Mesenteric fat pad (tissue), 1 donor: ENCODE data around the gene DNM3. TPM values are rescaled to one million over a fixed set of nuclear protein-coding genes. Genes with fewer than 3 reads are reported as not detected.

Source experiments
- DNase-seq: peaks from one replicate; pipeline ENCODE4 v3.0.0-alpha.2; 2020; ENCODE audit warnings: low spot score
- total RNA-seq: library from RNA; stranded (reverse); fragmentation: NEBNext Ultra II Directional; extraction: Animal tissue kit (Norgen Biotek cat#: 25700); gene quantifications from one replicate; pipeline ENCODE4 v1.2.1, GENCODE V29; 2021
- donor health status: DM: yes; HTN: yes; CAD: no.

Gene DNM3
- total RNA-seq, 1 donor from 2014 or later = 5.1 TPM

DNA sequence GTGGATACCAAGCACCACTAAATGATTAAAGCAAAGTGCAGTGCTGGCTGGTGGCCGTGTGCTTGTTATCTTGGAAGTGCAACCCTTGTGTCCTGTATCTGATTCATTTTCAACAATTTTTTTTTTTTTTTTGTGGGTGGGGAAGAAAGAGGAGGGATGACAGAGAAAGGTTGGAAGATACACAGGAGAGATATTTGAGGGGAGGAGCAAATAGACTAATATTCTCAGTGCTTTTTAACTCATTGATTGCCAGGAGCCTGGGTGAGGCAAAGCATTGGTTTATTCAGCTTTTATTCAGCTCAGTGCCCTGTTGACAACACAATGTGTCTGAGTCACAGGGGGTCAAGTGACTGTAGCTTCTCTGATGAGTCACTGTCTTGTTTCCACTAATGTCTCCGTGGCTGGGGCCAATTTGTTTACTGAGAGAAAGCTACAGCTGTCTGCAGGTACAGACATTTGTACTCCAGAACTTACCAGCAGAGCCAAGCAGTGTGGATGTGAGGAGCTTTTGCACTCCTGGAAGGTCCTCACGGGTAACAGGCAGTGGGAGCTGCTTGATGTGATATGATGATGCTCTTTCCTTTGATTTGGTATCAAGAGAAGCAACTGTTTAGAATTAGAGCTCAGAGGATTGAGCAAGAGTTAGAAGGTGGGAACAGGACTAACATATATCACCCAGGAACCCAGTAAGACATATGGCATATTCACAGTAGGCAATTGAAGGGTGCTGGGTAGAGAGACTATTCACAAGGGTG is 23.6 kb upstream of the DNM3 start:
- no peak for DNase-seq

DNA sequence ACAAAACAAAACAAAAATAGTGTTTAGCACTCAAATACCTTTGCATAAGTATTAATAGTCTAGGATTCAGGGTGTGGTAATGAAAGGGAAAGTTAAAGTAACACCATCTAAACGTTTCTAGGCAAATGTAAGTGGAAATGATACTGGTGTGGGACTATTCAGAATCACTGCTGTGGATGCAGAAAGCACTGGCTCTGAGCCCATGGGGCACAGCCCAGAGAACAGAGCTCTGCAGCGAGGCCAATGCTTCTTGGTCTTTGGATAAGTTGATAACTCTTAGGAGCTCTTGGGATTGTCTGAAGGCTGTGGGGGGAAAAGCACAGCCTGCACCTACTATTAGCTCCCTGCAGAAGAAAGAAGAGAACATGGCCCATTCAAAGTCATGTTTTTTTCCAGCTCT is 21.4 kb upstream of the DNM3 start:
- no peak for DNase-seq

DNA sequence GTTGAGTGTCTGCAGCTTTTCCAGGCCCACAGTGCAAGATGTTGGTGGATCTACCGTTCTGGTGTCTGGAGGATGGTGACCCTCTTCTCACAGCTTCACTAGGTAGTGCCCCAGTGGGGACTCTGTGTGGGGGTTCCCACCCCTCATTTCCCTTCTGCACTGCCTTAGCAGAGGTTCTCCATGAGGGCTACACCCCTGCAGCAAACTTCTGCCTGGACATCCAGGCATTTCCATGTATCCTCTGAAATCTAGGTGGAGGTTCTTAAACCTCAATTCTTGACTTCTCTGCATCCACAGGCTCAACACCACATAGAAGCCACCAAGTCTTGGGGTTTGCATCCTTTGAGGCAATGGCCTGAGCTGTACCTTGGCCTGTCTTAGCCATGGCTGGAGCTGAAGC is 14.3 kb upstream of the DNM3 start:
- no peak for DNase-seq

DNA sequence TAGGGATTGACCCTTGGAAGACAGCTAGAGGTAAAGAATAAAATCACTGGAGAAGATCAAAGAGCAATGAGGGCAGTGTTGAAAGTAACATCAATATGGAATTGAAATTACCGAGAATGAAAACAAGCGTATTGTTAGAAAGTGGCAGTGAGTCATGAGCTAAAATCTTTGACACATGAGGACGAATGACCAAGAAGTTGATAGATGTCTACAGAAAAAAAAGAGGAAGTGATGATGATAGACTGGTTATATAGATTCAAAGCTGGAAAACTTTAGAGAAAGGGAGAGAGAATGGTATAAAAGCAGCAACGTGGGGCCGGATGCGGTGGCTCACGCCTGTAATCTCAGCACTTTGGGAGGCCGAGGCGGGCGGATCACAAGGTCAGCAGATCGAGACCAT is 12.5 kb upstream of the DNM3 start:
- DNase-seq = no peak

DNA sequence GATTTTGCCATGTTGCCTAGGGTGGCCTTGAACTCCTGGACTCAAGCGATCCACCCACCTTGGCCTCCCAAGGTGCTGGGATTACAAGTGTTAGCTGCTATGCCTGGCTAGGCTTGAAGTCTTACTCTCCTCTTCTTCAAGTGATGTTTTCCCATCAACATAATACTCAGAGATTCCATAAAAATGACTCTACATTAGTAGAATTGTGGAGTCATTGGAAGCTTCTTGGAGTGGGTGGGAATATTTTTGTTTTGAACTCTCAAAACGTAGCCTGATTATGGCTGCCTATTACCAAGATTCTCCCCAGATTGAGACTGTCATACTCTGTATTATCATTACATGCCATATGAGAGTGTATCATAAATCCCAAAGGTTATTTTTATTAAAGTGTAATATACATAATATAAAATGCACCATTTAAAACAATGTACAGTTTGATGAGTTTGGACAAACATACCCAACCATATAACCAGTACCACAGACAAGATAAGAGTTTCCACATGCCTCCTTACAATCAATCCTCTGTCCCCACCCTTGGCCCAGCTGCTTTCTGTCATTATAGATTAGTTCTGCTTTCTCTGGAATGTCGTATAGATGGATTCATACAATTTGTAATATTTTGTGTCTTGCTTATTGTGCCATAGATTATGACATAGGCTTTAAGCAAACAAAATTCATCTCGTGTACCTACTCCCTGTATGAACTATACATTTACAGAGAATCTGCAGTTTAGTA is 8.0 kb upstream of the DNM3 start:
- DNase-seq = no peak

DNA sequence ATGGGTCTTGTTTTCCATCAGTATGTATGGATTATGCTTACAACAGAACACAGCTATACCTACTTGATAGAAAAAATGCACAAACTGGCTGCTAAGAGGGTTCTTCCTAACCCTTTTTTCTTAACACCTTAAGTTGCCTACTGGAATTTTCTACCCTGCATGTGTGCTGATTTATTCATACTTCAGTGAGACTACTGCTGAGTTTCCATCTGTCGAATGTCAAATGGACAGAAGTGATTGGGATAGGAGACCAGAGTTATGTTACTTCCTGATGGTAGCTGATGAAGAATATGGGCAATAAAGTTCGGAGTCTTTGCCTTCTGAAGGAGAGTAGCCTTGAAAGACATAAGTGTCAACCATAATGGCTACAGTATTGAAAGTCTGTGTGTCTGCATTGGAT is 6.5 kb upstream of the DNM3 start:
- no peak for DNase-seq

DNA sequence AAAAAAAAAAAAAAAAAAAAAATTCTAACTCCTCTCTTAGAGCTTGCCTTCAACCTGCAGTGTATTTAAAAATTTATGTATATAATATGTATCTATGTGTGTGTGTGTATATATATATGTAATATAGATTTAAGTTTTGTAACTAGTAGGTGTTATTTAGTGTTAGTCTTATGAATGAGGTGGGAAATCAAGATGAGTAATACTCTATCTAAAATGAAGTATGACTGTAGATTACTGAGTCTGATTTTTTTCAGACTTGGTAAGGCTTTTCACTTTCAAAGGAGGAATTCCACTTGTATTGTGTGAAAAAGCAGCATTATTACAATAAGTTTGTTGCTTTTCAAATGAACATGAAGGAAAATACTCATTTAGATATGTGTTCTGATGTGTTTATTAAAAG is 5.4 kb upstream of the DNM3 start:
- no peak for DNase-seq

DNA sequence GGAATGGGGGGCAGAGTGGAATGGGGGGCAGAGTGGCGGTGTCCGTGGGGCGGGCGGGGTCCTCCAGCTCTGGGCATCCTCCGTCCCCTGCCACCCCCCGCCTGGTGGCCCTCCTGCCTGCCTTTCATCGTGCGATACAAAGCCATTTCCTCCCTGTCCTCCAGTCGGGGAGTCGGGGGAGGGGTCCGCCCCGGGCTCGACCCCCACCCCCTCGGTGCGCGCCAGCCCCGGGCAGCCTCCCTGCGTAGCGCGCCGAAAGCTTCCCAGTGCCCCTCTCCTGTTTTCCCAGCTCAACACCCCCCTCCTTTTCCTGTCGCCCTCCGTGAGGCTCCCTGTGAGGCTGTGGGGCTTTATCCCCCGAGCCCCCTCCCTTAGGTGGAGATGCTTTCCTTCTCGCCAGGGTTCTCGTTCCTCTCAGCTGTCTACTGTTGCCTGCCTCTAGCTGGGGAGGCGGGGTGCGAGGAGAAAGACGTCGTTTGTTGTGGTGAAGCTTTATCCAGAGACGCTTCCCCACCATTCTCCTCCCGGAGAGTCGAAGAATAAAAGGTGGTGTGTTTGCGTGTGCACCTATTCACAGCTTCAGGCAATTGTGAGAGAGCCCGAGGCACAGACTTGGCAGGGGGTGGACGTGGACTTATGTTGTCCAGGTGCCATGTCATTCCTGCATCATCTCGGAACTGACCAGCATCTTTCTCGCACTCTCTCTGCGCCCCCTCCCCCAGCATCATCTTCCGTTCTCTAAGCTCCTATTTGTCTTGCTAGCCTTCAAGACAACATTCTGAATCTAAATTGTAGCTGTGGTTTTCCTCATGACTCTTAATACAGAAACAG is 848 bp downstream of the DNM3 start:
- DNase-seq = no peak

DNA sequence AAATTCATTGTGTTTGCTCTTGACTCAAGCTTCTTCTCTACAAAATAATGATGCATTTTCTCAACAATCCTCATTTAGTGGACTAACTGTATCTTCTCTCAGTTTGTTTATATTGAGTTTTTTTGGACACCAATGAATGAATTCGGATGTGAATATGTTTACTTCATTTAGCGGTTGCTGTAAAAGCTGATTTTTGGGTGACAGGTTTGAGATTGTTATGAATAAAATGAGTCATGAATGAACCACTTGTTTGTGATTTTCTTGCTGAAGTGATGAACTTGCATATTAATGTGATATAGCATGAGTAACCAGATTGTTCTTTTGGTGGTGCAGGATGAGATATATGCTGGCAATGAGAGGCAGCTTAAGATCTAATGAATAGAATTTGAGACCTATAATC is 3.1 kb downstream of the DNM3 start:
- DNase-seq = no peak

DNA sequence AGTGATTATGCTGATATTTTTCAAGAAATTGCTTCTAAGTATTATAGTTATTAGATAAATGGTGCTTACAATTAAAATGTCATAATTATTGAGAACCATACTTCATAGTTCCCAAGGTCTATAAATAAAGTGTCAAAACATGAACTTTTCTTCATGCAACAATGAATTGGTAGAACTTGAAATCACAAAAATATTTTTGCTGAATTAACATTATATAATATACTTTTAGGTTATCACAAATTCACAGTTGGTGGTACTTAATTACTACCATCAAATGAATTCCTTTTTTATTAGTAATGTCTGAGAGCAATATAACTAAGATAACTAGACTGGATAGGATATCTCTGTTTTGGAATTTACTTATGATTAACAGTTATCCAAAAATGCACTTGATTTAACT is 4.7 kb downstream of the DNM3 start:
- no peak for DNase-seq

DNA sequence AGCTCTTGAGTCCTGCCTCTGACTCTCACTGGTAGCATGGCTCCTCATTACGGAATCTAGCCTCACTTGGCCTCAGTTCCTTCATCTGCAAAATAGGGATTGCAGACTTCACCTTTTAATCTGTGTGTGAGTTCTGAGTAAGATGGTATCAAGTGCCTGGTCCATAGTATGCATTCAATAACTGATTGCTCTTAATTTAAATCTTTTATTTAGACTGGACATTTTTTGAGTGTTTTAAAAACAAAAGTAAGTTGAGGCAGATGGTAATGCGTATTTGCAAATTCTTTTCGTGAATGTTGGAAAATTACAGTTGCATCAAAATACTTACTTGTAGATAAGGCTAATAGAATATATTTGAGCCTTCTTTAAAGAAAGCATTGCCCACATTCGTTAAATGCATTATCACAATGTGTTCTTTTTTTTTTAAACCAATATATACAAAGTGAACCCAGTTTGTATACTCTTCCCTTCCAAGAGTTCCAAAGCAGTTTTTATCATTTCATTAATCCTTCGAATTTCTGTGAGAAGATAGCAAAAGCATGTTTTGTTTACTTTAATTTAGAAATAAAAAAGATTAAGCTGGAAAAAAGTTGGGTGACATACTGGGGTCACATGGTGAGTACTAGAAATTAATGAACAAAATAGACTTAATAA is 8.1 kb downstream of the DNM3 start:
- DNase-seq = no peak

DNA sequence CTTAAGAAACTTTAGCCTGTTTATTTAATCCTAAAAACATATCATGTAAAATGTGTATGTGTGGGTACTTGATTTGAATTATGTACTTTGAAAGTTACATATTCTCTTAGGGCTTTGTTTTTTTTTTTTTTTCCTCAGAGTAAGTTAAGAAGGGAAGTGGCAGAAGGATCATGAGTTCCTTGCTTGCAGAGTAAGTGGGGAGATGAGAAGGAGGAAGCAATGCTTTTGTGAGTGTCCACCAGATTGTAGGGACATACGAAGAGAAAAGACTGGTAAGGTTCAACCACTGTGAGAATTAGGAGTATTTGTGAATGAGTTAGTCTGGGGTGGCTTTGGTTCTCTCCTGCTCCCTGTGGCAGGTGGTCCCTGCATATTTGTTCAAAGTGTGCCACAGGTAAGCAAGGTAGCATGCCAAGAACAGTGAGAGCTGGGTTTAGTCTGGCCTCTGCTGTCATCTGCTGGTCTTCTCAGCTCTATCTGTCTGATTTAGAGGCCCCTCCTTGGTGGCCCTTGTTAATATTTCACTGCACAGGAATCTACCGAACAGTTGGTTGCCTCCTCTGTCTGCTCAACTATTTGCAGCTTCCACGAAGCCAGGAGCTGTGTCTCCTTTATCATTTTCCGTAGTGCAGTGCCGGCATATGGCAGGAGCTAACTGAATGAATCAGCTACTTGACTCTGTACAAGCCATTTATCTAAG is 9.5 kb downstream of the DNM3 start:
- no peak for DNase-seq

DNA sequence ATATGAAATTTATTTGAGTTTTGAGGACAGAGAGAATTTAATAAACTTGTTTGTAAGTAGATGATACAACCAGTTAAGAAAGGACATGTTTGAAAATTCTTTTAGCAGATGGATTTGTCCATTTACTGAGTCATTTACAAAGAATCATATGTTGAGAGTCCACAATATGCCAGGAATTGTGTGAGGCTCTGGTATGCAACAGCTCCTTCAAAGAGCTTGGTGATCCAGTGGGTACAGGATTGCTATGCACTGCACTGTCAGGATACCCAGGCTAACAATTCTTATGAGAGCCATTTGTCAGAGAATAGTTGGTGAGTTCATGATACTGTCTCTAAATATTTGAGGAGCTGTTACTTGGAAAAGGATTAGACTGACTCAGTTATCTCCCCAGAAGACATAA is 11.0 kb downstream of the DNM3 start:
- DNase-seq = no peak

DNA sequence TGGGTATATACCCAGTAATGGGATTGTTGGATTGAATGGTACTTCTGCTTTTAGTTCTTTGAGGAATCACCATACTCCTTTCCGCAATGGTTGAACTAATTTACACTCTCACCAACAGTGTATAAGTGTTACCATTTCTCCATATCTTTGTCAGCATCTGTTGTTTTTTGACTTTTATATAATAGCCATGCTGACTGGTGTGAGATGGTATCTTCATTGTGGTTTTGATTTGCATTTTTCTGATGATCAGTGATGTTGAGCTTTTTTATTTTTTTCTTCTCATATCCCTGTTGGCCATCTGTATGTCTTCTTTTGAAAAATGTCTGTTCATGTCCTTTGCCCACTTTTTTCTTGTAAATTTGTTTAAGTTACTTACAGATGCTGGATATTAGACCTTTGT is 14.1 kb downstream of the DNM3 start:
- no peak for DNase-seq

DNA sequence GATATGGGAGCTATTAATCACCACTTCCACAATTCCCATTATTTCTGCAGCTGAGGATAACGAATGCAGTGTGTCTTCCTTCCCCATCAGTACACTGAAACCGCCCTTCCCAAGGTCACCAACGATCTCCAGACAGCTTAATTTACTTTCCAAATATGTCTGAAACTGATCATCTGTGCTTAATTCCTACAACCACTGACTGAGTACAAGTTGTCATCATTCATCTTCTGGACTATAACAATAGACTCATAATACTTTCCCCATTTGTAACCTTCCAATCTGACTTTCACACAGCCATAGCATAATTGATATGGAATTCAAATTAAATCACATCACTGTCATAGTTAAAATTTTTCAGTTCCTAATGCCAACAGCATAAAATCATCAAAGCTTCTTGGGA is 17.4 kb downstream of the DNM3 start:
- DNase-seq = no peak

DNA sequence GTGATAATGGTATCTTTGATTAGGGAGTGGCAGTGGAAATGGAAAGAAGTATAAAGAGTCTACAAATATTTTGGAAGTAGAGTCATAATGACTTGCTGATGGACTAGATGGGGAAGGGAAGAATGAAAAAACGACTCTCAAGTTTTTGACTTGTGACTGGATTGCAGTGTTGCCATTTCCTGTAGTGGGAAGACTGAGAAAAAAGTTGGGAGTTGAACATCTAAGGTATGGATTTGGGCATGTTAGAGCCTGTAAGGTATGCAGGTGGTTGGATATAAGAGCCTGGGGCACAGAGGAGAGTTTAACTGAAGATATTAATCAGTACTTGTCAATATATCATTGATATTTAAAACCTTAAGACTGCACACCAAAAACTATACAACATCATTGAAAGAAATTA is 19.4 kb downstream of the DNM3 start:
- no peak for DNase-seq

DNA sequence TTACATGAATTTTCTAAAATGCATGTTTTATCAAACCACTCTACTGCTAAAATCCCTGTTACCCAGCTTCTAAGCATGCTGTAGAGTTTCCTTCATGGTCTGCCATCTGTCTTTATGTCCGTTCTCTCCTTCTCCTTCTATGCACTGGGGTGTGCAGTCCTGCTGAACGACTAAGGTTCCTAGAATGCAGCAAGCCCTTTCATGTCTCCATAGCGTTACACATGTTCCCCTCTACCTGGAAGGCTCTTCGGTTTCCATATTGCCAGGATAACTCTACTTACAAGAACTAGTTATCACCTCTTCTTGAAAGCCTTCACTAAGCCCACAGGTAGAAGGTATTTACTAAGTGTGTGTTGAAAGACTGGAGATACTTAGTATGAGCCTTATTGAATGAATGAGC is 22.2 kb downstream of the DNM3 start:
- DNase-seq = no peak

DNA sequence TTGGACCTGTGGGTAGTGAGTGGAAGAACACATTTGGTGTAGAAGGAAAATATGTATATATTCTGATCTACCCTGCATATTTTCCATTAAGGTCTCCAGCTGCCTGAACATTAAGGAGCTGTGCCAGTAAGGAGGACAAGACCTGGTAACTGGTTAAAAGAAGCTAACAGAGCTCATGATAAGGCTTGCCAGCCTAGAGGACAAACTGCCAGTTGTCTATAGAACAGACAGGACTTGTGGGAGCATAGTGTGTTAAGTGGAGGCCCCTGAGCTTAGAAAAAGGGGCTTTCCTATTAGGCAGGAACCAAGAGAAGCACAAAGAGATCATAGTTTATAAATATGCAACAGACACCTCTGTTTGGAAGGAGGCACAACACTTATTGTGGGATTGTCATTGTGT is 23.0 kb downstream of the DNM3 start:
- no peak for DNase-seq

DNA sequence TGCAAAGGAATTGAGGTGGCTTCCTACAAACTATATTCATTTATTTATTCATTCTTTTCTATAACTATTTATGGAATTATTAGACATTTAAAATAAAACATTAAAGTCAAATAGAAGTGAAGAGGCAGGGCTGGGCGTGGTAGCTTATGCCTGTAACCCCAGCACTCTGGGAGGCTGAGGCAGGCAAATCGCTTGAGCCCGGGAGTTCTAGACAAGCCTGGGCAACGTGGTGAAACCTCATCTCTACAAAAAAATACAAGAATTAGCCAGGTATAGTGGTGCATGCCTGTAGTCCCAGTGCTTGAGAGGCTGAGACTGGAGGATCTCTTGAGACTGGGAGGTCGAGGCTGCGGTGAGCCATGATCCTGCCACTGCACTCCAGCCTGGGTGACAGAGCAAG is 23.8 kb downstream of the DNM3 start:
- no peak for DNase-seq

DNA sequence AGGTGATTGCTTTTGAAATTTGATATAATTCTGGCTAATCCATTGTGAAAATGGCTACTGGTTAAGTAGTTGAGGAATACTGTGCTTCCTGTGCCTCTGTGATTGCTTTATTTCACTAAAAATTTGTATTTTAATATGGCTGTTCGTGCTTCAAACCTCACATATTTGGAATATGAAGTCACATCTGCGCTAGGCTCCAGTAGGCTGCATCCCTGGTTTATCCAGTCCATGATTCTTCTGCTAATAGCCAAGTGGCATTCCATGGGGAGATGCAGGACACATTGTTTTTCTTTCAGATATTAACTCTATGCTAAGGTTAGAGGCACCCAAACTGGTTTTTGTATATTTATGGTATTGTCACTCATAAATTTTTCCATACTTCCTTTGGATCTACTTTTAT is 25.9 kb downstream of the DNM3 start:
- DNase-seq = no peak

DNA sequence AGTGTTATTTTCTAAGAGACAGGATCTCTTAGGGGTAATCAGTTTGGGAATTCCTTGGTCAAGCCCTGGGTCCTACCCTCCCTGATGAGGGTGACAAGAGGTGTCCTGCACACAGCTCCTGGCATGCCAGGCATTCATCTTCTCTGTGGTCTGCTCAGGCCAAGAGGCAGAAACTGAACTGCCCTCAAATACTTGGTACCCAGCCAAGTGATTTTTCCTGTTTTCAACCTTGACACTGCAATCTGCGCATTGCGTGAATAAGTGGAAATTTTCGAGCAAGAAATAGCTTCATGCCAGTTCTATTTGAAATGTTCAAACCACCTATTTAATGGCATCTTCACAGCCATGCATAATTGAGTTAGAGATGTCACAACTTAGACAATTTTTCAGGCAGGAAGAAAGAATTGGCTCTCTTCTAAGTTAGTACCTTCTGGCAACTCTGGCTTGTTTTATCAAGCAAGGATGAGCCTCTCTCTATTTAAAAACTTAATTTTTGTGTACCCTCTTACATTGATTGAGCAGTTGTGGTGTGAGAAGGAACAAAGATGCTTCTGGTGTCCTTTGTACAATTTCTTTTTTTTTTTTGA is 27.0 kb downstream of the DNM3 start:
- DNase-seq = no peak
